GM12878 (cell line): ENCODE data around the gene HDAC5. TPM values are rescaled to one million over a fixed set of nuclear protein-coding genes. Genes with fewer than 3 reads are reported as not detected.
A peak's percentile ranks its signal among the peaks of the same experiment; 100 is the strongest.

Experiments
- ATAC-seq: fragments of 200-7000 bp; cut with Tn5 transposase; 3 replicates; pipeline ENCODE4 v1.9.1; 2020; ENCODE audit warnings: mild to moderate bottlenecking, moderate library complexity
- BruUV-seq: library from RNA; stranded (reverse); fragments of 400-500 nt; replicated peaks from 2 replicates; lab custom pipeline; 2021; lab: Mats Ljungman, UMichigan
- CTCF ChIA-PET: fragments of 300-600 bp; sonication (Branson Sonifier 250); formaldehyde crosslinking; extraction: SDS; loops from one replicate; lab custom pipeline; 2021; ENCODE audit warnings: inconsistent platforms; lab: Yijun Ruan, JAX
- POLR2A ChIA-PET: fragments of 350-600 bp; formaldehyde crosslinking; extraction: SDS; loops from one replicate; lab custom pipeline; 2021; ENCODE audit warnings: inconsistent platforms; lab: Charles Lee
- RAD21 ChIA-PET: fragments of 300-600 bp; sonication (Branson Sonifier 250); formaldehyde crosslinking; loops from one replicate; lab custom pipeline; 2023; ENCODE audit warnings: antibody characterized with exemption; ENCODE audit not compliant: unreplicated experiment; lab: Charles Lee
- SMC1A ChIA-PET: fragments of 300-600 bp; sonication (Branson Sonifier 250); formaldehyde crosslinking; loops from one replicate; lab custom pipeline; 2023; ENCODE audit not compliant: unreplicated experiment, uncharacterized antibody; lab: Charles Lee
- DNase-seq: peaks from one replicate; pipeline ENCODE4 v3.0.0-alpha.2; 2011; ENCODE audit warnings: low read depth, low spot score
- FAIRE-seq: peaks from 3 replicates; lab custom pipeline; 2011; peaks lifted over from hg19 to GRCh38; lab: Jason Lieb, UNC
- H2AFZ ChIP-seq: 2 replicates; pipeline ENCODE4 v1.6.0; 2011; ENCODE audit warnings: low read depth, low read length, control low read depth; ENCODE audit not compliant: control insufficient read depth
- H3K27ac ChIP-seq: 2 replicates; pipeline ENCODE4 v1.5.1; 2011; ENCODE audit warnings: control low read depth; ENCODE audit not compliant: control insufficient read depth, insufficient read depth
- H3K27me3 ChIP-seq, 2 experiments: replicated peaks in 1 of 2; 2 replicates each; pipeline versions ENCODE4 v1.6.0 to v1.6.1; 2011; ENCODE audit warnings: low read length in 1 of 2; ENCODE audit not compliant: control insufficient read depth in 2 of 2, insufficient read depth in 2 of 2
- H3K36me3 ChIP-seq, 2 experiments: 2 replicates each; pipeline ENCODE4 v1.5.1; 2011; ENCODE audit warnings: low read length in 1 of 2; ENCODE audit not compliant: control insufficient read depth in 2 of 2, insufficient read depth in 2 of 2
- H3K4me1 ChIP-seq: 2 replicates; pipeline ENCODE4 v1.6.1; 2011; ENCODE audit warnings: mild to moderate bottlenecking, low read length, moderate library complexity, mixed read lengths; ENCODE audit not compliant: control insufficient read depth, insufficient read depth
- H3K4me2 ChIP-seq: 2 replicates; pipeline ENCODE4 v1.6.0; 2011; ENCODE audit warnings: control low read depth; ENCODE audit not compliant: control insufficient read depth, insufficient read depth
- H3K4me3 ChIP-seq: fragments of 200-600 bp; sonication (generic); 2 replicates; pipeline ENCODE4 v1.5.1; 2016
- H3K79me2 ChIP-seq: 2 replicates; pipeline ENCODE4 v1.6.0; 2011; ENCODE audit warnings: low read length; ENCODE audit not compliant: control insufficient read depth, insufficient read depth
- H3K9ac ChIP-seq: 2 replicates; pipeline ENCODE4 v1.8.0; 2011; ENCODE audit warnings: low read length, control low read depth, mixed read lengths; ENCODE audit not compliant: control insufficient read depth, insufficient read depth
- H3K9me3 ChIP-seq: replicated peaks from 3 replicates; pipeline ENCODE4 v1.5.1; 2011; ENCODE audit warnings: mild to moderate bottlenecking, low read length; ENCODE audit not compliant: control insufficient read depth, insufficient read depth
- H4K20me1 ChIP-seq: 2 replicates; pipeline ENCODE4 v1.6.0; 2011; ENCODE audit not compliant: control insufficient read depth, insufficient read depth
- CHD1 ChIP-seq: IDR thresholded peaks from 2 replicates; pipeline ENCODE4 v1.6.1; 2012; ENCODE audit warnings: low read depth, low read length, improper control_type of control experiment
- IKZF2 ChIP-seq, 2 experiments: fragments of 450-650 bp; IDR thresholded peaks; 2 replicates each; pipeline ENCODE4 v1.6.1; 2017; ENCODE audit warnings: mild to moderate bottlenecking in 2 of 2, moderate library complexity in 2 of 2
- WGBS: methylation state at CpG from one replicate; pipeline ENCODE4 v1.1.6; 2016; ENCODE audit warnings: low lambda C conversion rate; ENCODE audit not compliant: insufficient replicate concordance, insufficient coverage; ENCODE audit errors: missing lambda C conversion rate; 5-methylcytosine and 5-hydroxymethylcytosine counted together
- in situ Hi-C: fragments of 300-500 bp; cut with MboI; formaldehyde crosslinking; loops from 9 replicates; pipeline ENCODE4 v1.14.3; 2018; ENCODE audit warnings: mixed read lengths
- intact Hi-C: fragments of 100-400 bp; cut with micrococcal nuclease; formaldehyde crosslinking; loops from one replicate; pipeline ENCODE4 v1.14.2; 2022; ENCODE audit not compliant: unreplicated experiment
- polyA plus RNA-seq, 11 experiments: library from polyadenylated mRNA; depleted of rRNA in 4 of 11; unstranded in 6 of 11; stranded (reverse) in 5 of 11; fragments of >200 nt; fragmentation: Nextera tagmentation in 4 of 11; fragmentation: Illumina TruSeq in 1 of 11; extraction: Ambion mirVana in 4 of 11; extraction: Trizol in 1 of 11; gene quantifications; 1 replicate in 1 of 11; 2 replicates in 10 of 11; pipeline versions ENCODE4 v1.2.1 to v1.2.3, GENCODE V29; 2011 to 2016; ENCODE audit warnings: inconsistent platforms in 2 of 11, missing spikeins in 2 of 11, low read depth in 1 of 11
- total RNA-seq, 4 experiments: library from RNA; depleted of rRNA in 3 of 4; stranded (reverse); fragments of >200 nt in 3 of 4; fragmentation: Illumina TruSeq in 1 of 4; extraction: Trizol in 1 of 4; gene quantifications; 2 replicates each; pipeline versions ENCODE4 v1.2.1 to v1.2.3, GENCODE V29; 2013 to 2021

The HDAC5 gene
- total and polyA plus RNA-seq, 10 of the 15 experiments (the other 5 are each of a cell fraction or from before 2014, with no cell fraction given): 1.1 to 58.0 (median 27.3) TPM

DNA sequence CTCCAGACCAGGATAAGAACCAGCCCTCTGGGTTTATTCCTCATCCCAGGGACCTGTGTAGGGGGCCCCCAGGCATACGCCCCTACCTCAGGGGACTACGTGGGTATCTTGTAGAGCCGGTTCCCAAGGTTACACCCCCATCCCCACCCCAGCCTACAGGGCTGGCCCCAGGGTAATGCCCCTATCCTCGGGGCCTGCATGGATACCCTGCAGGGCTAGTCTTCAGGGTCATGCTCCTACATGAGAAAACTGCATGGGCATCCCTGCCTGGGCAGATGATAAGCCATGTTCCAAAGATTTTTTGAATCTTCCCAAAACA is 14.2 kb downstream of the HDAC5 start (continued):
- no peak for TF ChIP-seq CHD1
- TF ChIP-seq, all 136 proteins: peak for 0

DNA sequence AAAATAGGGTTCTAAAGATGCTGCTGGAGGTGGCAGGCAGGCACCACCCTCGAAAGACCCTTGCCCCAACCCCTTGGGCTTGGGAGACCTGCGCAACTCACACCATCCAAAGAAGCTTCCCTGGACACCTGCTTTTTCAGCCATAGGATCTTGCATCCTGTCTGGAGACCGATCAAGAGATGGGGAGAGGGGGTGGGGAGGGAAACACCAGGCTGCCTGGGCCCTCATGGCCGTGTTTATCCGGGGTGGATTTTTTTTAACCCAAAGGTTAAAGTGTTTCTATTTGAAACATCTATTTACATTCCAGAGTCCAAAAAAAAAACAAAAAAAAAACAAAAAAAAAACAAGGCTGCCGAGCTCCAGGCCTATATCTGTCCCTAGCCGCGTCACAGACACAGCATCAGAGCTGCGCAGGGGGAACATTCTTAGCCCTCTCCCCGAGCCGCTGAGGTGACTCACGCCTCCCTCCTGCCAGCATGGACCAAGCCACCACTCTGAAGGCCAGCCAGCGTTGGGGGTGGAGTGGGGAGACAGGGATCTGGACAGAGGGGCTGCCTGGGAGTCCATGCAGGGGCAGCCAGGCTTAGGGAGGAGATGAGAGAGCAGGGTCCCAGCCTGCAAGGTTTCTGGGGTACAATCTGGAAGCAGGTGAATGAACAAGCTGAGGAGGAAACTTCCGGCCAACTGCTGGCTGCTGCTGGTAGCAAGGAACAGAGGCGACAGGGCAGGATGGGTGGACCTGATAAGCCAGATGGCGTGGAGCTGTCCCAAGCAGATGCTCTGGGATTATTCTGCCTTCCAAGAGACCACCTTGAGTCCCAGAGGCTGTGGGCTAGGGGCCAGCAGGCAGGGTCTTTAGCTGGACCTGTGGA is 14.8 kb downstream of the HDAC5 start:
- ATAC-seq: no peak
- H3K4me3 ChIP-seq: peak overlapping the region; percentile 84; the same call in 1 of the 2 replicates
- no peak for DNase-seq
- POLR2A ChIA-PET: interaction anchor here (0.6 to 3.4 kb wide), 2 partner anchors 30 to 42 kb away, joined by 4 to 12 read pairs; partner anchors contain the start of gene LSM12
- RAD21 ChIA-PET: interaction anchor here (0.6 to 1.2 kb wide), 3 partner anchors 15 to 101 kb away, joined by 3 to 4 read pairs (median 3); partner anchors contain the start of gene HDAC5
- SMC1A ChIA-PET: interaction anchor here (0.8 to 1.6 kb wide), 3 partner anchors 19 to 94 kb away, joined by 3 read pairs; partner anchors contain the start of gene TMEM101
- no TSS peak for BruUV-seq
- in situ Hi-C loops (loop anchor here (25.0 kb wide), 1 partner anchor 896 kb away; the partner anchor contains the start of gene TMEM106A), intact Hi-C loops (no loop called here)
- no peaks in the 10 kb centered on the region for H3K27me3 ChIP-seq
- no peak for TF ChIP-seq IKZF2 (IDR thresholded peaks at IDR 0.05)
- peaks cover 49% of the 10 kb centered on the region for H3K79me2 ChIP-seq
- no peaks in the 10 kb centered on the region for H4K20me1 ChIP-seq
- H3K36me3 ChIP-seq: no peaks in the 10 kb centered on the region; a peak in 2 of 4 replicates
- H3K4me2 ChIP-seq: peak overlapping the region; percentile 98
- no peaks in the 10 kb centered on the region for H3K9me3 ChIP-seq
- FAIRE-seq: no peak
- no peak overlapping the region for H2AFZ ChIP-seq
- WGBS: 90% methylated on average over 16 of the region's 16 CpGs
- CTCF ChIA-PET: interaction anchor here (1.4 to 5.1 kb wide), 3 partner anchors 14 to 41 kb away, joined by 3 to 40 read pairs (median 3); partner anchors contain the start of gene HDAC5
- H3K4me1 ChIP-seq: peaks cover 18% of the 10 kb centered on the region
- no peak overlapping the region; the same call in 1 of the 2 replicates for H3K9ac ChIP-seq
- H3K27ac ChIP-seq: no peak overlapping the region; the same call in 1 of the 2 replicates
